ENCODE data around the gene SCAPER. TPM values are rescaled to one million over a fixed set of nuclear protein-coding genes. Genes with fewer than 3 reads are reported as not detected.
A peak's percentile ranks its signal among the peaks of the same experiment; 100 is the strongest.

SCAPER gene
- total and polyA plus RNA-seq, 2 of the 4 experiments (the other 2 are of a cell fraction): 2.9 to 9.7 TPM

GRCh38 chr15:76386178-76386577 is 519.0 kb downstream of the SCAPER start:
- H4K5ac ChIP-seq (ENCODE audit: low read depth, low read length): no peak overlapping the region
- intact Hi-C loops (cut with micrococcal nuclease): no loop called here
- peak; percentile 38 for DNase-seq
- no peak overlapping the region for H2BK120ac ChIP-seq (ENCODE audit: low read depth, low read length)
- dilution Hi-C loops (cut with HindIII; ENCODE audit: low sequenced_read_pairs, unreplicated experiment): no loop called here
- H3K27ac ChIP-seq (ENCODE audit: insufficient read depth, low read length): no peak overlapping the region
- H3K4me1 ChIP-seq (ENCODE audit: control insufficient read depth, insufficient read depth, low read length): no peaks in the 10 kb centered on the region; the same call in 1 of the 2 replicates
- H3K23ac ChIP-seq (ENCODE audit: low read depth, low read length): no peak overlapping the region
- H3K4me2 ChIP-seq (ENCODE audit: low read depth, low read length): no peak overlapping the region
- H2AK5ac ChIP-seq (ENCODE audit: low read depth, low read length): no peak overlapping the region
- no peak overlapping the region for H3K4ac ChIP-seq (ENCODE audit: low read depth, low read length)
- H3K9me3 ChIP-seq (ENCODE audit: control insufficient read depth, insufficient read depth, low read length): no peaks in the 10 kb centered on the region
- no peak overlapping the region for H4K91ac ChIP-seq (ENCODE audit: insufficient read depth, low read depth, low read length)
- no peak overlapping the region for H3K56ac ChIP-seq (ENCODE audit: extremely low read depth, insufficient read depth, low read length)
- no peak overlapping the region for H2AFZ ChIP-seq (replicated peaks; ENCODE audit: low read length, poor library complexity)
- no peak overlapping the region for H3K4me3 ChIP-seq (ENCODE audit: insufficient read depth, low read depth, low read length)
- no peaks in the 10 kb centered on the region for H3K79me1 ChIP-seq (ENCODE audit: low read depth in 1 of 2, low read length in 2 of 2)
- in situ Hi-C loops (cut with MboI; ENCODE audit: low sequenced_read_pairs): no loop called here
- WGBS, 2 experiments (ENCODE audit: extremely low coverage in 2 of 2, insufficient read length in 1 of 2): no CpG with 5 or more reads among the region's 2 CpGs
- H3K36me3 ChIP-seq (ENCODE audit: control insufficient read depth, insufficient read depth, low read length): no peaks in the 10 kb centered on the region
- no peaks in the 10 kb centered on the region; the same call in 1 of the 2 replicates for H3K9me1 ChIP-seq (ENCODE audit: insufficient read depth, low read length)
- CTCF ChIA-PET: no interaction called here
- H4K20me1 ChIP-seq (ENCODE audit: insufficient read depth, low read length): no peaks in the 10 kb centered on the region
- no peak overlapping the region for H4K8ac ChIP-seq (ENCODE audit: low read depth in 2 of 2, low read length in 2 of 2)
- POLR2A ChIA-PET (ENCODE audit: unreplicated experiment): no interaction called here
- no peaks in the 10 kb centered on the region for H3K27me3 ChIP-seq (ENCODE audit: control insufficient read depth, insufficient read depth, low read length)
- no peak overlapping the region for H2BK5ac ChIP-seq (ENCODE audit: low read depth, low read length, poor library complexity, severe bottlenecking)
- no peak overlapping the region for H3K9ac ChIP-seq (ENCODE audit: low read depth, low read length)
- no peak overlapping the region for H3K14ac ChIP-seq (replicated peaks; ENCODE audit: low read depth, low read length)
- TF ChIP-seq RFX5 (IDR thresholded peaks at IDR 0.05; ENCODE audit: low read depth, low read length): no peak
- no peak for TF ChIP-seq ELK1 (IDR thresholded peaks at IDR 0.05; ENCODE audit: borderline replicate concordance, low read depth, low read length)
- no peak for TF ChIP-seq RCOR1 (IDR thresholded peaks at IDR 0.05; ENCODE audit: insufficient replicate concordance, low read length)
- TF ChIP-seq NFE2L2 (IDR thresholded peaks at IDR 0.05; ENCODE audit: low read depth, low read length): no peak
- TF ChIP-seq CTCF (conservative IDR thresholded peaks at IDR 0.05; ENCODE audit: low read depth, low read length): no peak
- TF ChIP-seq SMC3 (IDR thresholded peaks at IDR 0.05; ENCODE audit: low read depth, low read length): no peak
- no peak for TF ChIP-seq MAFK (IDR thresholded peaks at IDR 0.05; ENCODE audit: low read depth, low read length)
- TF ChIP-seq POLR2A (IDR thresholded peaks at IDR 0.05; ENCODE audit: low read depth, low read length): no peak
- TF ChIP-seq FOS (IDR thresholded peaks at IDR 0.05; ENCODE audit: low read depth, low read length): no peak
- TF ChIP-seq CHD1 (IDR thresholded peaks at IDR 0.05; ENCODE audit: low read depth, low read length): no peak
- TF ChIP-seq BHLHE40 (IDR thresholded peaks at IDR 0.05; ENCODE audit: low read depth, low read length): no peak
- no peak for TF ChIP-seq RAD21 (IDR thresholded peaks at IDR 0.05; ENCODE audit: low read length)
- no peak for TF ChIP-seq USF2 (IDR thresholded peaks at IDR 0.05; ENCODE audit: low read depth, low read length)
- no peak for TF ChIP-seq CEBPB (IDR thresholded peaks at IDR 0.05; ENCODE audit: low read depth, low read length)
- TF ChIP-seq MAZ (IDR thresholded peaks at IDR 0.05; ENCODE audit: borderline replicate concordance, low read depth, low read length): no peak
- TF ChIP-seq MXI1 (IDR thresholded peaks at IDR 0.05; ENCODE audit: borderline replicate concordance, low read depth, low read length): no peak
- H3K18ac ChIP-seq (ENCODE audit: low read depth, low read length): no peak overlapping the region
- no TSS peak for BruUV-seq (replicated peaks)
- H2BK20ac ChIP-seq (ENCODE audit: low read depth, low read length): no peak overlapping the region
- no peak overlapping the region for H2BK15ac ChIP-seq (ENCODE audit: low read depth, low read length)
- no peak; the same call in 1 of the 2 replicates for ATAC-seq (ENCODE audit: low read depth)
- no peak overlapping the region for H2AK9ac ChIP-seq (replicated peaks; ENCODE audit: low read depth, low read length, poor library complexity)
